HG03045 (cell line): Measurements from ENCODE around the gene ATRNL1.
"Not testable (repeated sequence)": the region's sequence is repeated elsewhere in the genome, so short reads cannot be mapped to it uniquely, and the experiment has no call there.

Source experiments
- ATAC-seq: cut with Tn5 transposase; IDR thresholded peaks from one replicate; pipeline ENCODE4 v1.9.1; 2021; ENCODE audit warnings: mild to moderate bottlenecking, moderate library complexity; ENCODE audit not compliant: unreplicated experiment

ATRNL1 gene

DNA sequence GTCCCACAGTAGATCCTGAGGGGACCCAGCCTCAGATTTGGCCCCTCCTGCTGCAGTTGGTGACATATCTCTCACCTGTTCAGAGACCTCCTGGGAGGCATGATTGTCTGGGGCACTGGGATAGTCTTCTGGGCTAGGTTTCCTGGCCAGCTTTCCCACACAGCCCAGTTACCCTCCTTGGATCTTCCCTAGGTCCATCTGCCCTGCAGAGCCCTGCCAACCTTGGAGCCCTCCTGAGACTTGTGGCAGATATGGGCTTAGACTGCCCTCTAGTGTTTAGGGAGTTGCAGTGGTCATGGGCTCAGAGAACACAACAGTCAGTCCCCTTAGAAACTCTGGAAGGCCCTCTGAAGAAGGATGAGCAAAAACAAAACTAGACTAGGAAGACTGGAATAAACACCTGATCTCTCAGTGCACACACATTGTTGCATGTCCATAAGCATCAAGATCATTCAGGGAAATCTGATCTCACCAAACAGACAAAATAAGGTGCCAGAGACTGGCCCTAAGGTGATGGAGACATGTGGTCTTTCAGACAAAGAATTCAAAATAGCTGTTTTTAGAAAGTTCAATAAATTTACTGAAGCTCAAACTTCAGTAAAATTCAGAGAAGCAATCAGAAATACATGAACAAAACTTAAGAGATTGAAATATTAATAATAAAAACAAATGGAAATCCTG, 324.6 kb downstream of the ATRNL1 start:
- peak; percentile 82 for ATAC-seq

- ATAC-seq, result no peak
These were observed 329.5 kb downstream of the ATRNL1 start for GRCh38 chr10:115422624-115423023.

GRCh38 chr10:115427611-115428010, 334.4 kb downstream of the ATRNL1 start:
- ATAC-seq, result no peak

DNA sequence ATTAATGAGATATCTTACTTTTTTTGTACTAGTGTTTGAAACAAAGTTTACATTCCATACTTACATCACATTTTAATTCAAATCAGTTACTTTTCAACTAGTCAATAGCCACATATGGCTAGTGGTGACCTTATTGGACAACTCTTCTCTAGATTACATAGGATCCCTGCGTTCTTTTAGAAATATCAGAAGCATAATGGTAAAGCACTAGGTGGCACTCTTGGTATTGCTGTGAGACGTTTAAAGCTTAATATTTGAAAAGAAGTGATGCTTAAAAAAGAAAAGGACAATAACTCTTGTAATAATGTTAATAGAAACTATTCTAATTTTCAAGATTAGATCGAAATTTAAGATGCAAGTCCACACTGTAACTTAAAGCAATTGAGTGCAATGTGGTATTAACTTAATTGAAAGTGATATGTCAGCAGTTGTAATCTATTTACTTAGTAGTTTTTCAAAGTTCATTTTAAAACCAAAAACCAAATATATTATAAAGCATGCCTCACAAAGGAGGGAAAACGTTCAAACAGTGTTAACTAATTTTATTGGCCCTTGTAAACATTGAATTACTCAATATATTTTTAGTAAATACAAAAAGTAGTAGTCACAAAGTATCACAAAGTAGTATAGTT, 339.1 kb downstream of the ATRNL1 start:
- ATAC-seq, result no peak

DNA sequence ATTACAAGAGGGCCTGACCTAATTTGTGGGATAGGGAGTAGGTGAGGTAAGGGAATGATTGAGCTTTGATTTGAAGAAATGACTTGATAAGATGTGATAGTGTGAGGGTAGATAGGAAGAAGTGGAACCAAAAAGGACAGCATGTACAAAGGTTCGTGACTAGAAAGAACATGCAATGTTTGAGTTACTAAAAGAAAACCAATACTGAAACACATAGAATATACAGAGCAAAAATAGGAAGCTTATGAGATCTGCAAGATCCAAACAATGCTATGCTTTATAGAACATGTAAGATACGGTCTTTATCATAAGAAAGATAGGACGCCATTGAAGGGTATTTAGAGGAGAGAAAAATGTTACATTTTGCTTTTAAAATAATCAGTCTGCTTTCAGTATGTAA, 343.8 kb downstream of the ATRNL1 start:
- ATAC-seq, result no peak

DNA sequence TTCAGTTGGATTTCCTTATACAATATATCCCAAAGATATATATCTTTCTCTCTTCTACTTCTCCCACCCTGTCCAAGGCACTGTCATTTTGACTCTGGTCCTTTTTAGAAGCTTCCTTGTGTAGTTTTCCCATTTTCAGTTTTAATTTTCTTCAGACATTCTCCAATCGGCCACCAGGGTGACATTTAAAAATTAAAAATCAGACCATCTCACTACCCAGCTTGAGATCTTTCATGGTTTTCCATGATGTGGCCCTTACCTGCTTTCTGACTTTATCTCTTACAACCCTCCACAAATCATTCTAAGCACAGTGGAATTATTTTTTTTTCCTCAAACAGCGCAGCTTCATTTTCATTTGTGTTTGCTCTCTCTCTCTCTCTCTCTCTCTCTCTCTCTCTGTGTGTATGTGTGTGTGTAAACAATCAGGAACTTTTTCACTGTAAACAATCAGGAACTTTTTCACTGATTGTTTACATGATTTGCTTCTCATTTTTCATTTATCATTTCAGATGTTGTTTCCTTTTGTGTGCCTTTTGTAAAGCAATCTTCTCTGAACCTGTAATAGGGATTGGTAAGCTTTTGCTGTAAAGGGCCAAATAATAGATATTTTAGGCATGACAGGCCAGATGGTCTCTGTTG, 348.9 kb downstream of the ATRNL1 start:
- ATAC-seq, result no peak

GRCh38 chr10:115456812-115457211, 363.6 kb downstream of the ATRNL1 start:
- ATAC-seq, result no peak

- no peak for ATAC-seq
These were observed 390.1 kb downstream of the ATRNL1 start for GRCh38 chr10:115483294-115483693.

DNA sequence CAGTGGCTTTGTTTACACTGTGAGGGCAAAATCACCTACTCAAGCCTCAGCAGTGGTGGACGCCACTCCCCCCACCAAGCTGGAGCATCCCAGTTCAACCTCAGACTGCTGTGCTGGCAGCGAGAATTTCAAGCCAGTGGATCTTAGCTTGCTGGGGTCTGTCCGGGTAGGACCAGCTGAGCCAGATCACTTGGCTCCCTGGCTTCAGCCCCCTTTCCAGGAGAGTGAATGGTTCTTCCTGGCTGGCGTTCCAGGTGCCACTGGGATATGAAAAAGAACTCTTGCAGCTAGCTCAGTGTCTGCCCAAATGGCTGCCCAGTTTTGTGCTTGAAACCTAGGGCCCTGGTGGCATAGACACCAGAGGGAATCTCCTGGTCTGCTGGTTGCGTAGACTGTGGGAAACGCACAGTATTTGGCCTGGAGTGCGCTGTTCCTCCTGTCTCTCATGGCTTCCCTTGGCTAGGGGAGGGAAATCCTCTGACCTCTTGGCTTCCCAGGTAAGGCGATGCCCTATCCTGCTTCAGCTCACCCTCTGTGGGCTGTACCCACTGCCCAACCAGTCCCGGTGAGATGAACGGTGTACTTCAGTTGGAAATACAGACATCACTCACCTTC, 398.5 kb downstream of the ATRNL1 start:
- ATAC-seq, result no peak

- ATAC-seq, result no peak
These were observed 410.4 kb downstream of the ATRNL1 start for GRCh38 chr10:115503546-115503945.

- ATAC-seq, result no peak
These were observed 421.7 kb downstream of the ATRNL1 start for GRCh38 chr10:115514895-115515294.

DNA sequence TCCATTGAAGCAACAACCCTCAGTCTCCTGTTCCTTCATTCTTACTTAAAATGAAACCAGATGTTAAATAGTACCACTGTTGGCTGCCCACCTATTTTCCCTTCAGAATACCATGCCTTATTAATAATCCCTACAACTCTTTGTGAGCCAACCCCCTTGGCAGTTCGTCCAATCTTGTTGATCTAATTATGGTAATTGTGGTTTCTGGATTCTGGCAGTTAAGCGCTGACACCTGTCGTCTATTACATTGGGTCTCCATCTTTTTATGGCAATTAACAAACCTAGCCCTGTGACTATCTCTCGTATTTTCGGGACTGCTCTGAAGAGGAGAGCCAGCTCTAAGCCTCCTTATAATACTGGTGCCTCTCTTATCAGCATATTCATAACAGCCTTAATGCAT, 432.0 kb downstream of the ATRNL1 start:
- ATAC-seq, result no peak

DNA sequence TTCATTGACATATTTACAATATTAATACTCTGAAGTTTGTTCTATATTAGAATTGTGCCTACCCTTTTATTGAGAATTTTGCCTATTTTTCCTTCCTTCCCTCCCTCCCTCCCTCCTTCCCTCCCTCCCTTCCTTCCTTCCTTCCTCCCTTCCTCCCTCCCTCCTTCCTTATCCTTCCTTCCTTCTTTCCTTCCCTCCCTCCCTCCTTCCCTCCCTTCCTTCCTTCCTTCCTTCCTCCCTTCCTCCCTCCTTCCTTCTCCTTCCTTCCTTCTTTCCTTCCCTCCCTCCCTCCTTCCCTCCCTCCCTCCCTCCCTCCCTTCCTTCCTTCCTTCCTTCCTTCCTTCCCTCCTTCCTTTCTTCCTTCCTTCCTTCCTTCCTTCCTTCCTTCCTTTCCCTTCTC, 434.5 kb downstream of the ATRNL1 start:
- ATAC-seq, result not testable (repeated sequence)

- ATAC-seq, result not testable (repeated sequence)
These were observed 443.2 kb downstream of the ATRNL1 start for GRCh38 chr10:115536401-115536800.

- ATAC-seq, result no peak
These were observed 446.1 kb downstream of the ATRNL1 start for GRCh38 chr10:115539142-115539762.

GRCh38 chr10:115555887-115556402, 462.8 kb downstream of the ATRNL1 start:
- no peak for ATAC-seq

DNA sequence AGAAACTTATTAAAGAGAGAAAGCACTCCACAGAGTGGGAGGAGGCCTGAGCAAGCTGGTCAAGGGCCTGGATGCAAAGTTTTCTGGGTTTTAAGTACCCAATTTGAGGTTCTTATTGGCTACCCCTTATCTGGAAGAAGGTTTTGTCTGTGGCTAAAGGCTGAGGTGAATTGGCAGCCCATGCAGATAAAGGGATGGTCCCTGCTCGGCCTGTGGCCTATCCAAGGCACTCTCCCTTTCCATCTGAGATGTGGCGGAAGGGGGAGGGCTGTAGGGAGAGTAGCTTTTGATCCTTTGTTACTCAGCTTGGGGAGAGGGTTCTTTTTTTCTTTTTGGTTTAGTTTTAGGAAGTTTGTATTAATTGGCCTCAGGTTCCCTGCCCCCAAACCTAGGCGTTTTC, 465.1 kb downstream of the ATRNL1 start:
- no peak for ATAC-seq

- no peak for ATAC-seq
These were observed 473.7 kb downstream of the ATRNL1 start for GRCh38 chr10:115566867-115567266.

GRCh38 chr10:115572740-115573455, 479.7 kb downstream of the ATRNL1 start:
- no peak for ATAC-seq

GRCh38 chr10:115580239-115580638, 487.1 kb downstream of the ATRNL1 start:
- no peak for ATAC-seq
